ENCODE results near the gene CDH13.

CDH13 gene

DNA sequence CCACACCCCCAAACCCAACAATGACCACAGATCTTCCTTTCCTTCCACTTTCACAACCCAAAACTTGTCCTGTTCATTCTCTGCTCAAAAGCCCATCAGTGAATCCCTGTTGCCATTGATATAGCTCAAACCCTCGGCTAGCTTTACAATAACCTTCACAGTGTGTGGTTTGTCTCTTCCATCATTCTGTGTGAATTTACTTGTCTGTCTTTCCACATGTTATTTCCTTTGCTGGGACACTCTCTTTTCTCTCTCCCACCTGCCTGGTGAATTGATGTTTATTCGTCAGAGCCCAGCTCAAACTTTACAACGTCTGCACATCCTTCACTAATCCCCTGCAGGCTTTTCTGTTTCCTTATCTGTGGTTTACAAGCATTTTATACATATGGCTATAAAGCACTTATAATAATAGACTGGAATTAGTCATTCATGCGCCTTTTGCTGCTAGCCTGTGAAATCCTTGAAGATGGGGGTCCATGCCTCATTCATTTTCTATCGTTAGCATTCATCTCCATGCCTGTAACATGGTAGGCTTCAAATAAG lies 114.4 kb downstream of the CDH13 start:
- DNase-seq (ENCODE audit: low read depth in 2 of 2): no peak

GRCh38 chr16:82744958-82745357 lies 118.2 kb downstream of the CDH13 start:
- DNase-seq (ENCODE audit: low read depth in 2 of 2): no peak

DNA sequence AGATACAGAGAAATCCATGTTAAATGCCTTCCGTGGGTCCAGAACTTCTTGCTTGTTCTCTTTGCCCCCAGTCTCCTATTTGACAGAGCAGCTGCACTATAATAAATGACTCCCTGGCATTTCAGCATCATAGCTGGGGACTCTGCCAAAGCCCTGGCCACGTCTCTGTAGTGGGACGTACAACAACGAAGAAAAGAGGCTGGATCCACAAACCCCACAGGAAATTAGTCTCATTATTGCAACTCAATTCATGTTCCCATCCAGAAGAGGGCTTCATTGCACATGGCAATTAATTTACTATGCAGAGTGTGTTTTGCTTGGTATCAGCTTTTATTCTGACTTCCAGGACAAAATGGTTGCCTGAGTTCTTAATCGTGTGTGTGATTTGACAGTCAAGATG lies 121.3 kb downstream of the CDH13 start:
- DNase-seq (ENCODE audit: low read depth in 2 of 2): no peak

- DNase-seq (ENCODE audit: low read depth in 2 of 2): no peak
Observed at GRCh38 chr16:82750068-82750467, 123.3 kb downstream of the CDH13 start.

DNA sequence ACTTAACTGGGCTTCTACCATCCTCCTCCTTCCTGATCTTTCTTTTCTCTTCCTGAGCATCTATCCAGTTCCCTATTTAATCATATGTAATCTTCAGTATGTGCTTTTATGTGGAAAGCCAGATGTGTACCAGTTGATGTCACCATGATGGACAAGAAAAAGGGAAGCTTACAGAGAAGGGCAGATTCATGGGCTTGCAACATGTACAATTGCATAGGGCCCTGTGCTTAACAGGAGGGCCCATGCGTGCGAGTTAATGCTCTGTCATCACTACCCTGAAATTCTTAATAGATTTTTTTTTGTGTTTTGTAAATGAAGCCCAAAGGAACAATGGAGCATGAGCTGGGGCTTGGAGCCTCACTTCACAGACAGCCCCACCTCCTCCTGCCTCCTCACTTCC lies 124.3 kb downstream of the CDH13 start:
- no peak for DNase-seq (ENCODE audit: low read depth in 2 of 2)

GRCh38 chr16:82752172-82752571 lies 125.4 kb downstream of the CDH13 start:
- DNase-seq (ENCODE audit: low read depth in 2 of 2): no peak

GRCh38 chr16:82753821-82754220 lies 127.1 kb downstream of the CDH13 start:
- no peak for DNase-seq (ENCODE audit: low read depth in 2 of 2)

- no peak for DNase-seq (ENCODE audit: low read depth in 2 of 2)
Observed at GRCh38 chr16:82754716-82755513, 128.1 kb downstream of the CDH13 start.

DNA sequence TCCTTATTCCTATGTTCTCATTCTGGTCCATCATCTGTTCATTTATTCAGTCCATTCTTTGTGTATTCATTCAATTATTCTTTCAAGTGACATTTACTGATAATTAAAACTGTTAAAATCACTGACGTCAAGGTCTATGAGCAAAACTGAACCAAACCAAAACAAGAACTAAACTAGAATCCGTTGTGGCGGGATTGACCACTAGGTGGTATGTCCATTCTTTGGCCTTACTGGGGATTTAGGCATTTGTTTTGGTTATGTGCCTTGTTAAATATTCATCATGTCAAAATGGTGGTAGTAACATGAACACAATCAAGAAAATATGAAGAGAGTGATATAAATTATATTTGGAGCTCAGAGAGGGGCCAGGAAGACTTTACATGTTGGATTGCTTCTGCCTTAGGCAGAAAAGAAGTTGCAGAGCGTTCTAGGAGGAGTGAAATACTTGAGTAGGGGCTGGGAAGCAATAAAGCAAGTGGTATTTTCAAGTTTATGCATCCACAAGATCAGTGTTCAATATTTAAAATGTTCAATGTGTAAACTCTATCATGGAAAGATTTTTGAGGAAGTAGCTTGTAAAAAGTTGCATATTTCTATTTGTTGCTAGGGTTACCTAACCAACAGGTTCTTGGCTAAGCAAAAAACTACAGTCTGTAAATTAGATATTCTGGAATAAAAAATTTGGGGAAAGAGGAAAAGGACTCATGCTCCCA lies 129.0 kb downstream of the CDH13 start:
- DNase-seq (ENCODE audit: low read depth in 2 of 2): no peak

DNA sequence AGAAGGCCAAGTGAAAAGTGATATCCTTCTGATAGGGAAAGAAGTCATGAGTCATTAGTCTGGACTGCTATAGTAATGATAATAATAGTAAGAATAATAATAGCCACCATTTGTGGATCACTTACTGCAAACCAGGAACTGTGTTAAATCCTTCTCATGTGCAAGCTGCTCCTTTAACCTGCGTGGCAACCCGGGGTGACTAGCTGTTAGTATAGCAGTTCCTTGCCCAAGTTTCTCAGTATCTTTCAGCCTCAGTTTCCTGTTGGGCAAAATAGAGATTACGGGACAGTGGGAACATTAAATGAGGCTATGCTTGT lies 129.5 kb downstream of the CDH13 start:
- DNase-seq (ENCODE audit: low read depth in 2 of 2): no peak

GRCh38 chr16:82758406-82758805 lies 131.6 kb downstream of the CDH13 start:
- DNase-seq (ENCODE audit: low read depth in 2 of 2): no peak

GRCh38 chr16:82758904-82759303 lies 132.1 kb downstream of the CDH13 start:
- DNase-seq (ENCODE audit: low read depth in 2 of 2): no peak

DNA sequence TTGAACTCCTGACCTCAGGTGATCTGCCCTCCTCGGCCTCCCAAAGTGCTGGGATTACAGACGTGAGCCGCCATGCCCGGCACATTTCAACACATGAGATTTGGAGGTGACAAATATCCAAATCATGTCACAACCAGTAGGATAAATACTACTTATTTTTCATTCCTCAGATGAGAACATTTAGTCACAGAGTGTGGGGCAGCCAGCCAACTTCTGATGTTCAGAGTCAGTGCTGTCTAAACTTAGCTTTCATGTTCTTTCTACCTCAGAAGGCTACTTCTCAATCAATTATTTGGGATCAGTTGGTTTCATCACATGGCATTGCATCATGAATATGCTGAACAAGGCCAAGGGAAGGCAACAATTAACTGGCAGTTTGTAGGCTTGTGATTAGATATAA lies 134.5 kb downstream of the CDH13 start:
- no peak for DNase-seq (ENCODE audit: low read depth in 2 of 2)

GRCh38 chr16:82761858-82762257 lies 135.1 kb downstream of the CDH13 start:
- no peak for DNase-seq (ENCODE audit: low read depth in 2 of 2)

DNA sequence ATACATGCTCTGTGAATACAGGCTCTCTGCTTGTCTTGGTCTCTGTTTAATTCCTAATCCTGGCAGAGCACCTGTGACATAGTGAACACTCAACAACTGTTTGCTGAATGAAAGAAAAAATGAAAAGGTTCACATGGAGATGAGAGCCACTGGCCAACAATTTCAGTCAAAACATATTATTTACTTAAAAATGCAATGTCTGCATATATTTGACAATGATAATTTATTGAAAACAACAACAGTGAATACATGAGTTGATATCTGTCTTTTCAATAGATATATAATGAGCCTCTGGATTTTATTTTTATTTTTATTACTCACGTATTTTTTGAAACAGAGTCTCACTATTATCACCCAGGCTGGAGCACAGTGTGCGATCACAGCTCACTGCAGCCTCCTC lies 136.6 kb downstream of the CDH13 start:
- DNase-seq (ENCODE audit: low read depth in 2 of 2): no peak

- no peak for DNase-seq (ENCODE audit: low read depth in 2 of 2)
Observed at GRCh38 chr16:82767198-82767597, 140.4 kb downstream of the CDH13 start.

DNA sequence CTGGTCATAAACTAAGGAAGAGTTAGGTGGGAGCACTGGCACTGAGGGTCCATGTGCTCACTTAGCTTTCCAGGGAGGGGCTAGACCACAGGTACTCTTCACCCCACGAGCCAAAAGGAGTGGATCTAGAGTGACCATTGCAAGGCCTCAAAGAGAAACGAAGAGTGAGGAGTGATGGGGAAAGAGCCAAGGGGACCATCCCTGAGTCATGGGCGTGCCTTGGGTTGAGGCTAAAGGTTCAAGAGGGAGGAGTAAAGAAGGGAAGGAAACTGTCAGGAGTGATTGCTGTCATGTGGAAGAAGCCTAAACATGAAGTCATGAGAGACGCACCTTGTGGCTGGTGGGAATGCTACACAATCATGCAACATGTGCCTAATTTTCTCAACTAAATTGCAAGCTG lies 141.0 kb downstream of the CDH13 start:
- no peak for DNase-seq (ENCODE audit: low read depth in 2 of 2)

DNA sequence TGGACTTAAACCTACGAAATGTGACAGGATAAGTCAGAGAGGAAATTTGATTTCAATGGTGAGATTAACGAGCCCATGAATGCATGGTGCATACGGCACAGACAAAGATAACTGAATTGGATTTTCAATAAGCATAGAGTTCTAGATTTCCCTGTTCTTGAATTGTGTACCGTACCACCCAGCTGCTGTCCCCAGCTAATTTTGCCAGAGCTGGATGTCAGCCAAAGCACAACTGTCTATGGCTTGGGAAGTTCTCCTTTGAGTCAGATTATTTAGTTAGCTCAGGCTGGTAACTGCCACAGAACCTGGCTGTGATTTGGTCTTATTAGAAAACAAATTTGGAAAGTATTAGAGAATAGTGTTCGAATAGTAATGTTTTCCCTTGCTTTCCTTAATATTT lies 143.1 kb downstream of the CDH13 start:
- DNase-seq (ENCODE audit: low read depth in 2 of 2): no peak

DNA sequence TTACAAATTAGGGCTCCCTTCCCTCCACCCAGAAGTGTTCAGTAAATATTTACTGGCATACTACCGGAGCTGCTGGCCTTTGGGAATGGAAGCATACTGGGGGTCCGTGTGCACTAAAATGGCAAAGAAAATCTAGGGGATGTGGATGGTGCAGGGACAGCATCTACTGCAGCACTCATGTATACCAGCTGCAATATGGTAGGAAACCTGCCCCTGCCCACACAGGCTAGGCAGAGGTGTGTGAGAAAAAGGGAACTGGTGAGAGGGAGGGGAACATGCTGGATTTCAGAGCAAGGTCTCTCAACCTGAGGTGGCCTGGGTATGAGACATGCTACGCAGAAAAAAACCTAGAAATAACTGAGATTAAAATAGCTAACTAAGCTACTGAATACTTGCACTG lies 145.4 kb downstream of the CDH13 start:
- DNase-seq (ENCODE audit: low read depth in 2 of 2): no peak

GRCh38 chr16:82773018-82773417 lies 146.2 kb downstream of the CDH13 start:
- DNase-seq (ENCODE audit: low read depth in 2 of 2): no peak

GRCh38 chr16:82776470-82777146 lies 149.8 kb downstream of the CDH13 start:
- DNase-seq (ENCODE audit: low read depth in 2 of 2): no peak

DNA sequence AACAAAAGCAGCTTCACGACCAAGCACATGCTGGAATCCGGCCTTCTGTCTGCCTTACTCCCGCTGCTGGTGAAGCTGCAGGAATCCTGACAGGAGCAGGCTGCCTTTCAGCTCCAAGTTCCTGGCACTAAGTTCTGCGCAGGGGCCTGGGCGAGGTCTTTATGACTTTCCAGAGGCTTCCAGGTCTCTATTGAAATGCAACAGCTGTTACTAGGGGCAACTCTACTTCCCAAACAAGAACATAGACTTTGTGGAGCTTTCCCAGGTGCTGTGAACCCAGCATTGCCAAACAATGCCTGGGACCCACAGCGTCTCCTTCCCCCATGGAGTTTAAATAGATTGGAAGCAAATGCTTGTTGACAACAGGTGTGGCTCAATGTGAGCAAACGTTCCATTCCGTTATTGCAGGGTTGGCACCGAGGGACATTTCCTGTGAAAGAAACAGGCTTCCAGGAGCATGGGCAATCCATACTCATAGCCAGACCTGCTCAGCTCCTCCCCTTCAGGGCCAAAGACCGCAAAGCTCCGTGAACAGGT lies 156.0 kb downstream of the CDH13 start:
- no peak for DNase-seq (ENCODE audit: low read depth in 2 of 2)

Measured in stimulated activated CD4-positive, alpha-beta T cell treated with anti-CD3 and anti-CD28 coated beads, Interleukin-15, amount 100 ng/mL, for 48 hours (primary cell).